WTC11 (cell line): ENCODE data around the gene DGLUCY. TPM values are rescaled to one million over a fixed set of nuclear protein-coding genes. Genes with fewer than 3 reads are reported as not detected.

Source experiments
- ATAC-seq: fragments of 200-7000 bp; cut with Tn5 transposase; 2 replicates; pipeline ENCODE4 v1.10.0; 2021; ENCODE audit warnings: mild to moderate bottlenecking, moderate library complexity
- CTCF ChIA-PET: fragments of 300-600 bp; sonication (Branson Sonifier 250); formaldehyde crosslinking; loops from one replicate; lab custom pipeline; 2021; ENCODE audit warnings: antibody characterized with exemption; lab: Charles Lee
- POLR2A ChIA-PET: fragments of 350-600 bp; sonication (Branson Sonifier 250); formaldehyde crosslinking; loops from one replicate; lab custom pipeline; 2021; ENCODE audit warnings: antibody characterized with exemption; lab: Charles Lee
- DNase-seq: peaks from one replicate; pipeline ENCODE4 v3.0.0; 2021; ENCODE audit warnings: low spot score
- H3K27ac Mint-ChIP-seq: 2 replicates; pipeline ENCODE4 v1.8.0; 2021; ENCODE audit warnings: mixed read lengths
- H3K27me3 Mint-ChIP-seq: 2 replicates; pipeline ENCODE4 v1.8.0; 2021; ENCODE audit warnings: low read depth, mild to moderate bottlenecking, moderate library complexity, mixed read lengths
- H3K36me3 Mint-ChIP-seq: 2 replicates; pipeline ENCODE4 v1.8.0; 2021; ENCODE audit warnings: mixed read lengths
- H3K4me1 Mint-ChIP-seq: 2 replicates; pipeline ENCODE4 v1.8.0; 2022; ENCODE audit warnings: mixed read lengths
- H3K4me3 Mint-ChIP-seq: 2 replicates; pipeline ENCODE4 v1.8.0; 2021; ENCODE audit warnings: mild to moderate bottlenecking, moderate library complexity, mixed read lengths
- H3K9me3 Mint-ChIP-seq: 2 replicates; pipeline ENCODE4 v1.8.0; 2021; ENCODE audit warnings: mixed read lengths
- CBFB ChIP-seq: sonication (generic); formaldehyde crosslinking; IDR thresholded peaks from 2 replicates; pipeline ENCODE4 v1.8.1; 2022; ENCODE audit warnings: mild to moderate bottlenecking, low read depth, missing genetic modification reagents
- EMX1 ChIP-seq: fragments of 250-450 bp; sonication (Bioruptor Pico); IDR thresholded peaks from 2 replicates; pipeline ENCODE4 v1.8.0; 2021; ENCODE audit warnings: mild to moderate bottlenecking
- HMGA2 ChIP-seq: fragments of 250-450 bp; sonication (Bioruptor Pico); IDR thresholded peaks from 2 replicates; pipeline ENCODE4 v1.4.0; 2021; ENCODE audit warnings: mild to moderate bottlenecking, moderate library complexity
- IRF2 ChIP-seq: sonication (generic); formaldehyde crosslinking; IDR thresholded peaks from 2 replicates; pipeline ENCODE4 v1.8.0; 2022; ENCODE audit warnings: low read depth, missing genetic modification reagents, borderline replicate concordance
- NFE2L1 ChIP-seq: sonication (generic); formaldehyde crosslinking; IDR thresholded peaks from 2 replicates; pipeline ENCODE4 v1.8.1; 2023; ENCODE audit warnings: missing genetic modification reagents
- NR3C1 ChIP-seq: sonication (generic); formaldehyde crosslinking; conservative IDR thresholded peaks from 2 replicates; pipeline ENCODE4 v1.8.1; 2023; ENCODE audit warnings: low read depth, mild to moderate bottlenecking, missing genetic modification reagents
- RELA ChIP-seq: sonication (generic); formaldehyde crosslinking; IDR thresholded peaks from 2 replicates; pipeline ENCODE4 v1.8.1; 2022; ENCODE audit warnings: missing genetic modification reagents, mild to moderate bottlenecking, borderline replicate concordance
- SOX15 ChIP-seq: fragments of 250-450 bp; sonication (Bioruptor Pico); IDR thresholded peaks from 2 replicates; pipeline ENCODE4 v1.9.0; 2021; ENCODE audit warnings: mild to moderate bottlenecking
- SP1 ChIP-seq: sonication (generic); formaldehyde crosslinking; conservative IDR thresholded peaks from 2 replicates; pipeline ENCODE4 v1.8.1; 2022; ENCODE audit warnings: missing genetic modification reagents
- ZNF317 ChIP-seq: sonication (generic); formaldehyde crosslinking; IDR thresholded peaks from 2 replicates; pipeline ENCODE4 v1.8.1; 2023; ENCODE audit warnings: low read depth, mild to moderate bottlenecking, moderate library complexity, missing genetic modification reagents, borderline replicate concordance
- total RNA-seq: library from RNA; stranded (reverse); gene quantifications from 3 replicates; pipeline ENCODE4 v1.2.3, GENCODE V29; 2021
- TF ChIP-seq, protein P1 (sequence below): fragments of 250-450 bp; sonication (Bioruptor Pico); IDR thresholded peaks from 2 replicates; pipeline ENCODE4 v1.9.0; 2021; ENCODE audit warnings: mild to moderate bottlenecking
- TF ChIP-seq, protein P2 (sequence below): fragments of 250-450 bp; sonication (Bioruptor Pico); IDR thresholded peaks from 2 replicates; pipeline ENCODE4 v2.1.2; 2022; ENCODE audit warnings: mild to moderate bottlenecking, moderate library complexity
- TF ChIP-seq, protein P3 (sequence below): fragments of 250-450 bp; sonication (Bioruptor Pico); IDR thresholded peaks from 2 replicates; pipeline ENCODE4 v1.9.0; 2021; ENCODE audit warnings: mild to moderate bottlenecking
- TF ChIP-seq, protein P4 (sequence below): sonication (generic); formaldehyde crosslinking; IDR thresholded peaks from 2 replicates; pipeline ENCODE4 v1.8.1; 2023; ENCODE audit warnings: mild to moderate bottlenecking, missing genetic modification reagents, moderate library complexity
- TF ChIP-seq, protein P5 (sequence below): sonication (generic); formaldehyde crosslinking; IDR thresholded peaks from 2 replicates; pipeline ENCODE4 v1.8.0; 2022; ENCODE audit warnings: mild to moderate bottlenecking, missing genetic modification reagents

DGLUCY gene
- total RNA-seq, 1 experiment from 2014 or later = 35.4 TPM

DNA sequence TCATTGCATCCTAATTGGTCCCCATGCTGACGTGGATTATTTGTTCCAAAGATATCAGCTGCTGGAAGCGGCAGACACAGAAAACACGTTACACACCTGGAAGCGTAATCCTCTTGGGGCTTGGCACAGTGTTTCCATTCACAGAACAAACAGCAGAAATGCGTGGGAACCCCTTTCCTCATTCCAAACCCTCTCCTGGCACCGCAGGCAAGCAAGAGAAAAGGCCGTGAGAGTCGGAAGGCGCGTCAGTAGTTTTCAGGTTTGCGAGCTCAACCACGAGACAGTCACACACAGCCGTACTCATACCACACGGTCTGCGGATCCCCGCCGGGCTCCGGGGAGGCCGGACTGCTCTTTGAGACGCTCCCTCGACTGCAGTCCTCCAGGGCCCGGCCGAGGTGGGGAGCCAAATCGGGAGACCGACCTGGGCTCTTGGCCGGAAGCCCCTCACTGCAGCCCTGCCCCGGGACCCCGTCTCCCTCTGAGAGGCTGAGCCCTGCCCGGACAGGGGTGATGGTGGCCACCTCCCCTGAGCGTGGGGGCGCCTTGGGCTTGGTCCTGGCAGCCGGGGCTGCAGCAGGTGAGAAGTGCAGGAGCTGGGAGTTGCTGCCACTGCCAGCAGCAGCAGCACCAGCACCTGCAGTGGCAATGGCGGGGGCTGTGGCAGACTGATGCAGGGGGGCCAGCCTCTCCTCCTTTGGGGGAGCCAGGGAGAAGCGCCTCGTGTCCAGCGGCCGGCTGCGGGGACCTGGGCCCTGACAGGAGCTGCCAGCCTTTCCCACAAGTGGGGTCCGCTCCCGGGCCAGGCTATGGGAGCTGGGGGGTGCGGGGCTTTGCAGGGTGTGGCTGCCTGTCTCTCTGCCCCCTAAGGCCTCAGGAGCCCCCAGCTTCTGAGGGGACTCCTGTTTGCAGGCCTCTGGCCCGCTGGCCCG lies 158.7 kb downstream of the DGLUCY start:
- no peak overlapping the region for H3K4me3 Mint-ChIP-seq
- H3K27ac Mint-ChIP-seq = peak overlapping the region; percentile 63
- no peaks in the 10 kb centered on the region for H3K4me1 Mint-ChIP-seq
- H3K27me3 Mint-ChIP-seq = no peaks in the 10 kb centered on the region
- H3K36me3 Mint-ChIP-seq = peaks cover 20% of the 10 kb centered on the region
- TF ChIP-seq, protein P1, sequence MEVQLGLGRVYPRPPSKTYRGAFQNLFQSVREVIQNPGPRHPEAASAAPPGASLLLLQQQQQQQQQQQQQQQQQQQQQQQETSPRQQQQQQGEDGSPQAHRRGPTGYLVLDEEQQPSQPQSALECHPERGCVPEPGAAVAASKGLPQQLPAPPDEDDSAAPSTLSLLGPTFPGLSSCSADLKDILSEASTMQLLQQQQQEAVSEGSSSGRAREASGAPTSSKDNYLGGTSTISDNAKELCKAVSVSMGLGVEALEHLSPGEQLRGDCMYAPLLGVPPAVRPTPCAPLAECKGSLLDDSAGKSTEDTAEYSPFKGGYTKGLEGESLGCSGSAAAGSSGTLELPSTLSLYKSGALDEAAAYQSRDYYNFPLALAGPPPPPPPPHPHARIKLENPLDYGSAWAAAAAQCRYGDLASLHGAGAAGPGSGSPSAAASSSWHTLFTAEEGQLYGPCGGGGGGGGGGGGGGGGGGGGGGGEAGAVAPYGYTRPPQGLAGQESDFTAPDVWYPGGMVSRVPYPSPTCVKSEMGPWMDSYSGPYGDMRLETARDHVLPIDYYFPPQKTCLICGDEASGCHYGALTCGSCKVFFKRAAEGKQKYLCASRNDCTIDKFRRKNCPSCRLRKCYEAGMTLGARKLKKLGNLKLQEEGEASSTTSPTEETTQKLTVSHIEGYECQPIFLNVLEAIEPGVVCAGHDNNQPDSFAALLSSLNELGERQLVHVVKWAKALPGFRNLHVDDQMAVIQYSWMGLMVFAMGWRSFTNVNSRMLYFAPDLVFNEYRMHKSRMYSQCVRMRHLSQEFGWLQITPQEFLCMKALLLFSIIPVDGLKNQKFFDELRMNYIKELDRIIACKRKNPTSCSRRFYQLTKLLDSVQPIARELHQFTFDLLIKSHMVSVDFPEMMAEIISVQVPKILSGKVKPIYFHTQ (CRISPR knock-in tag) = no peak
- TF ChIP-seq CBFB (no peak), SP1 (CRISPR knock-in tag) (no peak), ZNF317 (CRISPR knock-in tag) (no peak), RELA (CRISPR knock-in tag) (no peak), HMGA2 (CRISPR knock-in tag) (no peak), SOX15 (CRISPR knock-in tag) (no peak), EMX1 (CRISPR knock-in tag) (no peak), NR3C1 (CRISPR knock-in tag) (no peak), IRF2 (CRISPR knock-in tag) (no peak)
- TF ChIP-seq, protein P2, sequence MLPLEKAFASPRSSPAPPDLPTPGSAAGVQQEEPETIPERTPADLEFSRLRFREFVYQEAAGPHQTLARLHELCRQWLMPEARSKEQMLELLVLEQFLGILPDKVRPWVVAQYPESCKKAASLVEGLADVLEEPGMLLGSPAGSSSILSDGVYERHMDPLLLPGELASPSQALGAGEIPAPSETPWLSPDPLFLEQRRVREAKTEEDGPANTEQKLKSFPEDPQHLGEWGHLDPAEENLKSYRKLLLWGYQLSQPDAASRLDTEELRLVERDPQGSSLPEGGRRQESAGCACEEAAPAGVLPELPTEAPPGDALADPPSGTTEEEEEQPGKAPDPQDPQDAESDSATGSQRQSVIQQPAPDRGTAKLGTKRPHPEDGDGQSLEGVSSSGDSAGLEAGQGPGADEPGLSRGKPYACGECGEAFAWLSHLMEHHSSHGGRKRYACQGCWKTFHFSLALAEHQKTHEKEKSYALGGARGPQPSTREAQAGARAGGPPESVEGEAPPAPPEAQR = no peak
- TF ChIP-seq, protein P3, sequence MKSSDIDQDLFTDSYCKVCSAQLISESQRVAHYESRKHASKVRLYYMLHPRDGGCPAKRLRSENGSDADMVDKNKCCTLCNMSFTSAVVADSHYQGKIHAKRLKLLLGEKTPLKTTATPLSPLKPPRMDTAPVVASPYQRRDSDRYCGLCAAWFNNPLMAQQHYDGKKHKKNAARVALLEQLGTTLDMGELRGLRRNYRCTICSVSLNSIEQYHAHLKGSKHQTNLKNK (CRISPR knock-in tag) = no peak
- TF ChIP-seq, protein P4, sequence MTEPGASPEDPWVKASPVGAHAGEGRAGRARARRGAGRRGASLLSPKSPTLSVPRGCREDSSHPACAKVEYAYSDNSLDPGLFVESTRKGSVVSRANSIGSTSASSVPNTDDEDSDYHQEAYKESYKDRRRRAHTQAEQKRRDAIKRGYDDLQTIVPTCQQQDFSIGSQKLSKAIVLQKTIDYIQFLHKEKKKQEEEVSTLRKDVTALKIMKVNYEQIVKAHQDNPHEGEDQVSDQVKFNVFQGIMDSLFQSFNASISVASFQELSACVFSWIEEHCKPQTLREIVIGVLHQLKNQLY (CRISPR knock-in tag) = no peak
- TF ChIP-seq, protein P5, sequence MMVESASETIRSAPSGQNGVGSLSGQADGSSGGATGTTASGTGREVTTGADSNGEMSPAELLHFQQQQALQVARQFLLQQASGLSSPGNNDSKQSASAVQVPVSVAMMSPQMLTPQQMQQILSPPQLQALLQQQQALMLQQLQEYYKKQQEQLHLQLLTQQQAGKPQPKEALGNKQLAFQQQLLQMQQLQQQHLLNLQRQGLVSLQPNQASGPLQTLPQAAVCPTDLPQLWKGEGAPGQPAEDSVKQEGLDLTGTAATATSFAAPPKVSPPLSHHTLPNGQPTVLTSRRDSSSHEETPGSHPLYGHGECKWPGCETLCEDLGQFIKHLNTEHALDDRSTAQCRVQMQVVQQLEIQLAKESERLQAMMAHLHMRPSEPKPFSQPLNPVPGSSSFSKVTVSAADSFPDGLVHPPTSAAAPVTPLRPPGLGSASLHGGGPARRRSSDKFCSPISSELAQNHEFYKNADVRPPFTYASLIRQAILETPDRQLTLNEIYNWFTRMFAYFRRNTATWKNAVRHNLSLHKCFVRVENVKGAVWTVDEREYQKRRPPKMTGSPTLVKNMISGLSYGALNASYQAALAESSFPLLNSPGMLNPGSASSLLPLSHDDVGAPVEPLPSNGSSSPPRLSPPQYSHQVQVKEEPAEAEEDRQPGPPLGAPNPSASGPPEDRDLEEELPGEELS (CRISPR knock-in tag) = no peak
- ChIA-PET POLR2A (no interaction called here), CTCF (interaction anchor here (0.9 to 1.7 kb wide), 5 partner anchors 9 to 95 kb away, joined by 3 to 11 read pairs (median 3); no protein-coding TSS in a partner anchor)
- ATAC-seq = no peak
- no peaks in the 10 kb centered on the region for H3K9me3 Mint-ChIP-seq
- no peak for DNase-seq

DNA sequence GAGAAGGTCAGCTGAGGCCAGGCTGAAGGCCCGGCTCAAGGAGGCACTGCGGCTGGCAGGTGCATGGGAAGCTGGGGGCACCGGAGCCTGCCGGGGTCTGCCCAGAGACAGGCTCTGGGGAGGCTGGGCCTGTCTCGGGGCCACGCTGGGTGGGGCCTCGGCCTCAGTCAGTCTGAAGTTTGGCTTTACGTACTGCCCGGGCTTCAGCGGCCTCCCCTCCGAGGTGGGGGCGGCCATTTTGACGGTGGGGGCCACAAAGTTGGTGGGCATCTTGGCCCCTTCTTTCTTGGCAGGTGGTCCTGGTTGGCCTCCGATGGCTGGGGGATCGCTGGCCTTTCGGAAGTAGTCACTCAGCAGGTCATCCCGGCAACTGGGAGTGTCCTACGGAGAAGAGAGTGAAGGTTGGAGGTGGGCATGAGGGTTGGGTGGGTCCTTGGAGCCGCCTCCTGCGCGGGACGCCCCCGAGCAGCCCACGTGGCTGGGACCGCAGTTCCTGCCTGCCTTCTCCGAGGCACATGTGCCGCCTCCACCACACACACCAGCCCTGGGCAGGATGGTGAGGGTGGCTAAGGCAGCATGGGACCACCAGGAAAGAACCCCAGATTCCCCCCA lies 159.5 kb downstream of the DGLUCY start:
- Mint-ChIP-seq H3K9me3 (no peaks in the 10 kb centered on the region), H3K27ac (no peak overlapping the region), H3K36me3 (peaks cover 23% of the 10 kb centered on the region), H3K27me3 (no peaks in the 10 kb centered on the region), H3K4me1 (no peaks in the 10 kb centered on the region), H3K4me3 (no peak overlapping the region)
- DNase-seq (no peak), ATAC-seq (no peak)
- POLR2A ChIA-PET = no interaction called here
- TF ChIP-seq NFE2L1 (CRISPR knock-in tag) = no peak
- CTCF ChIA-PET = interaction anchor here (1.7 to 1.8 kb wide), 2 partner anchors 13 kb away, joined by 9 to 11 read pairs; no protein-coding TSS in a partner anchor
